ENCODE results near the gene LAMTOR5.

- no peak for TF ChIP-seq POLR2A (IDR thresholded peaks at IDR 0.05)
- TF ChIP-seq CTCF (IDR thresholded peaks at IDR 0.05): no peak
- no peak for TF ChIP-seq POLR2AphosphoS5 (IDR thresholded peaks at IDR 0.05)
Measured at GRCh38 chr1:110394493-110394820, 13.0 kb downstream of the LAMTOR5 start.

All from breast epithelium (tissue), 3 donors.